GM23248 (cell line): ENCODE measurements around the gene KCTD8. TPM values are rescaled to one million over a fixed set of nuclear protein-coding genes. Genes with fewer than 3 reads are reported as not detected.

Experiments
- DNase-seq: peaks from one replicate; pipeline ENCODE4 v3.0.0-alpha.2; 2015
- H2AFZ ChIP-seq: fragments of 200-600 bp; sonication (generic); 2 replicates; pipeline ENCODE4 v1.6.1; 2016; ENCODE audit warnings: antibody characterized with exemption
- H3F3A ChIP-seq: fragments of 200-600 bp; sonication (generic); 2 replicates; pipeline ENCODE4 v1.6.1; 2016; ENCODE audit warnings: mild to moderate bottlenecking, antibody characterized with exemption, mixed run types; ENCODE audit not compliant: insufficient read depth
- H3K27ac ChIP-seq: fragments of 200-600 bp; sonication (generic); 2 replicates; pipeline ENCODE4 v1.5.1; 2016; ENCODE audit warnings: mild to moderate bottlenecking
- H3K27me3 ChIP-seq: fragments of 200-600 bp; sonication (generic); replicated peaks from 2 replicates; pipeline ENCODE4 v1.6.1; 2016; ENCODE audit warnings: mild to moderate bottlenecking; ENCODE audit not compliant: insufficient read depth
- H3K36me3 ChIP-seq: fragments of 200-600 bp; sonication (generic); 2 replicates; pipeline ENCODE4 v1.6.1; 2016; ENCODE audit warnings: low read depth, mild to moderate bottlenecking
- H3K4me1 ChIP-seq: fragments of 200-600 bp; sonication (generic); 2 replicates; pipeline ENCODE4 v1.6.1; 2016; ENCODE audit warnings: mild to moderate bottlenecking; ENCODE audit not compliant: insufficient read depth
- H3K4me2 ChIP-seq: fragments of 200-600 bp; sonication (generic); one replicate; pipeline ENCODE4 v1.6.1; 2016; ENCODE audit warnings: mild to moderate bottlenecking; ENCODE audit not compliant: unreplicated experiment
- H3K4me3 ChIP-seq: fragments of 200-600 bp; sonication (generic); 2 replicates; pipeline ENCODE4 v1.5.1; 2016; ENCODE audit warnings: mild to moderate bottlenecking
- H3K79me2 ChIP-seq: fragments of 200-600 bp; sonication (generic); 2 replicates; pipeline ENCODE4 v1.6.1; 2016; ENCODE audit warnings: mild to moderate bottlenecking; ENCODE audit not compliant: insufficient read depth
- H3K9ac ChIP-seq: fragments of 200-600 bp; sonication (generic); 2 replicates; pipeline ENCODE4 v1.6.1; 2016; ENCODE audit warnings: mild to moderate bottlenecking
- H3K9me2 ChIP-seq: fragments of 200-600 bp; sonication (generic); 2 replicates; pipeline ENCODE4 v1.6.1; 2016; ENCODE audit warnings: mixed run types, mild to moderate bottlenecking, moderate library complexity; ENCODE audit not compliant: insufficient read depth
- H3K9me3 ChIP-seq: fragments of 200-600 bp; sonication (generic); one replicate; pipeline ENCODE4 v1.6.1; 2017; ENCODE audit warnings: low read depth
- H4K20me1 ChIP-seq: fragments of 200-600 bp; sonication (generic); 2 replicates; pipeline ENCODE4 v1.6.0; 2016; ENCODE audit not compliant: insufficient read depth
- EZH2 ChIP-seq: fragments of 200-600 bp; sonication (generic); IDR thresholded peaks from 2 replicates; pipeline ENCODE4 v1.6.1; 2018; ENCODE audit warnings: antibody characterized with exemption, mild to moderate bottlenecking; ENCODE audit not compliant: insufficient read depth, poor library complexity, severe bottlenecking
- EZH2phosphoT487 ChIP-seq: fragments of 200-600 bp; sonication (generic); IDR thresholded peaks from 2 replicates; pipeline ENCODE4 v1.6.1; 2018; ENCODE audit warnings: antibody characterized with exemption, moderate library complexity, mild to moderate bottlenecking, low read depth; ENCODE audit not compliant: insufficient read depth
- WGBS, 2 experiments: methylation state at CpG; one replicate each; pipeline ENCODE4 v1.1.6; 2015 to 2017; ENCODE audit warnings: low lambda C conversion rate in 2 of 2, low coverage in 1 of 2; ENCODE audit errors: missing lambda C conversion rate in 2 of 2; 5-methylcytosine and 5-hydroxymethylcytosine counted together
- in situ Hi-C: fragments of 300-500 bp; cut with MboI; formaldehyde crosslinking; loops from 2 replicates; pipeline ENCODE4 v1.15.0; 2020
- polyA plus RNA-seq: library from polyadenylated mRNA; unstranded; fragments of >200 nt; fragmentation: Nextera tagmentation; extraction: Ambion mirVana; gene quantifications from 2 replicates; pipeline ENCODE4 v1.2.1, GENCODE V29; 2016
- total RNA-seq: library from RNA; depleted of rRNA; stranded (reverse); fragments of >200 nt; shearing (Covaris generic); gene quantifications from 2 replicates; pipeline ENCODE4 v1.2.3, GENCODE V29; 2014

KCTD8 gene
- total and polyA plus RNA-seq, 2 experiments from 2014 or later: not detected

- no peaks in the 10 kb centered on the region for H3K27me3 ChIP-seq
Observed at GRCh38 chr4:44165938-44166337, 282.7 kb downstream of the KCTD8 start.

DNA sequence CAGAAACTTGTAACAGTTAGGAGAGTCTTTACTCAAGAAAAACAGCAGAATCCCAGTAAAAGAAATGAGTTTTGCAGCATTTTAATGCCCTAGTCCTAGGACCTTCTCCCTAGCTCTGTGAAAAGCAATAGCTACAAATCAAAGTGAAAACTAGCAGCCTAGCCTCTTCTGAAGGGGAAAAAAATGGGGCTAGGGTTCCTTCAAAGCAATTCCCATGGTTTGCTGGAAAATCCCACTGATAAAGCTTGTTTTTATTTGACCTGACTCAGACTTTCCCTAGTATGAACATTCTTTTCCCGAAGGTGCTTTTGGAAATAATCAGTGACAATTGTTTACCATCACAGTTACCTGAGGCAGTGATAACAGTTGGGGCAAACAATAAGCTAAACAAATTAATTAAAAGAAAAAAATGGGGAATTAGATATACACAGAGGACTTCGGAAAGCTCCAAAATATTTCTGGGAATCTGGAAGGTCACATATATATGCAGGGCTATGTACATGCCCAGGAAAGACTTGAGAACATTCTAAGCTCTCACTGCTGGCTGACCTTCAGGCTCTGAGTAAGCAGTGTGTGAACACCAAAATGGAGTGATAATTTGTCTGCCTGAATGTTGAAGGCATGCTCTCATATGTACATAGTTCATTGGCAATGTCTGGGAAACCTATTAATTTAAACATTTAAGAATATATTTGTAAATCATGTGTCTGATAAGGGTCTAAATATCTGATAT, 285.9 kb downstream of the KCTD8 start:
- in situ Hi-C loops: no loop called here
- H3K9ac ChIP-seq: no peak overlapping the region
- no peaks in the 10 kb centered on the region for H4K20me1 ChIP-seq
- no peaks in the 10 kb centered on the region for H3K79me2 ChIP-seq
- DNase-seq: no peak
- no peaks in the 10 kb centered on the region for H3K9me2 ChIP-seq
- H3K4me1 ChIP-seq: no peaks in the 10 kb centered on the region
- no peak overlapping the region for H3K4me2 ChIP-seq
- H2AFZ ChIP-seq: no peak overlapping the region
- H3K4me3 ChIP-seq: no peak overlapping the region
- H3K9me3 ChIP-seq: no peaks in the 10 kb centered on the region
- no peaks in the 10 kb centered on the region for H3K27me3 ChIP-seq
- 11 to 26% methylated on average over 2 of the region's 2 CpGs for WGBS, 2 experiments
- no peaks in the 10 kb centered on the region for H3K36me3 ChIP-seq
- no peak for TF ChIP-seq EZH2
- TF ChIP-seq EZH2phosphoT487: no peak
- H3K27ac ChIP-seq: no peak overlapping the region
- no peaks in the 10 kb centered on the region for H3F3A ChIP-seq

More at GRCh38 chr4:44165938-44166337, 282.7 kb downstream of the KCTD8 start:
- H3K27ac ChIP-seq: no peak overlapping the region
- H4K20me1 ChIP-seq: no peaks in the 10 kb centered on the region
- DNase-seq: no peak
- H3K9ac ChIP-seq: no peak overlapping the region
- H3F3A ChIP-seq: no peaks in the 10 kb centered on the region
- TF ChIP-seq EZH2 (no peak), EZH2phosphoT487 (no peak)
- no peaks in the 10 kb centered on the region for H3K79me2 ChIP-seq
- no peaks in the 10 kb centered on the region for H3K36me3 ChIP-seq
- in situ Hi-C loops: no loop called here
- H3K9me3 ChIP-seq: no peaks in the 10 kb centered on the region
- 21 to 24% methylated on average over 1 of the region's 1 CpG for WGBS, 2 experiments
- no peaks in the 10 kb centered on the region for H3K4me1 ChIP-seq
- H3K4me2 ChIP-seq: no peak overlapping the region
- H3K4me3 ChIP-seq: no peak overlapping the region
- no peaks in the 10 kb centered on the region for H3K9me2 ChIP-seq
- no peak overlapping the region for H2AFZ ChIP-seq

GRCh38 chr4:44161756-44162155, 286.9 kb downstream of the KCTD8 start:
- Histone ChIP-seq H3K36me3 (no peaks in the 10 kb centered on the region), H3K79me2 (no peaks in the 10 kb centered on the region), H3F3A (no peaks in the 10 kb centered on the region), H4K20me1 (no peaks in the 10 kb centered on the region), H3K4me1 (no peaks in the 10 kb centered on the region), H3K9me3 (no peaks in the 10 kb centered on the region), H3K9me2 (no peaks in the 10 kb centered on the region), H3K9ac (no peak overlapping the region), H3K27ac (no peak overlapping the region), H2AFZ (no peak overlapping the region), H3K4me2 (no peak overlapping the region), H3K4me3 (no peak overlapping the region), H3K27me3 (no peaks in the 10 kb centered on the region)
- 7 to 12% methylated on average over 3 of the region's 3 CpGs for WGBS, 2 experiments
- no peak for DNase-seq
- in situ Hi-C loops: no loop called here
- no peak for TF ChIP-seq EZH2phosphoT487
- TF ChIP-seq EZH2: no peak

DNA sequence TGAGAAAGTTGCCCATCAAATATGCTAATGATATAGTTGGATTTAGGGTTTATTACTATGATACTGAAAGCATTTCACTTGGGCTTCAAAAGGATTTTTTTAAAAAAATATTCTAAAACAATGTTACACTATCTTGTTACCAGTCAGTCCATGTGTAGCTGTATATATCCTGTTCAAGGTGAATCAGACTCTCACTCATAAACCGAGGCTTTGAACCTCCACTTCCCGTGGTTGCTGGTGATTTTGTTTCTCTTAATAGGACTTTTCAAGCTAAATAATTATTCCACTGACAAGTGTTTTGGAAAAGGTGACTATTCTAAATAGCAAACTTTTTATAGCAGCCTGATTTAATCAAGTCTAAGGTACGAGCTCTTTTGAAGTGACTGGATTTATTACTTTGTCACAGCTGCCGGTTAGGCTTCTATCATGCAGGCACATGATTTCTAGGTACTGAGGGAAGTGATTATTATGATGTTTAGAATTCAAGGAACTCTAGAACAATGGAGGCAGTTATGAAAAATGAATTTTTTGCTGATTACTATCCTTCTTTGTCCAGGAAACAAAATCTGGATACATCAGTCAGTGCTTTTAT, 287.7 kb downstream of the KCTD8 start:
- Histone ChIP-seq H3K9ac (no peak overlapping the region), H3K9me2 (no peaks in the 10 kb centered on the region), H2AFZ (no peak overlapping the region), H4K20me1 (no peaks in the 10 kb centered on the region), H3K36me3 (no peaks in the 10 kb centered on the region), H3K27me3 (no peaks in the 10 kb centered on the region), H3K4me3 (no peak overlapping the region), H3K4me1 (no peaks in the 10 kb centered on the region), H3F3A (no peaks in the 10 kb centered on the region), H3K4me2 (no peak overlapping the region), H3K79me2 (no peaks in the 10 kb centered on the region), H3K27ac (no peak overlapping the region), H3K9me3 (no peaks in the 10 kb centered on the region)
- no peak for TF ChIP-seq EZH2
- TF ChIP-seq EZH2phosphoT487: no peak
- 2 to 6% methylated on average over 4 of the region's 4 CpGs for WGBS, 2 experiments
- in situ Hi-C loops: no loop called here
- DNase-seq: no peak
